GM23248 (cell line): Measurements from ENCODE around the gene CLK2. TPM values are rescaled to one million over a fixed set of nuclear protein-coding genes. Genes with fewer than 3 reads are reported as not detected.

ENCODE experiments used
- DNase-seq: peaks from one replicate; pipeline ENCODE4 v3.0.0-alpha.2; 2015
- H2AFZ ChIP-seq: fragments of 200-600 bp; sonication (generic); 2 replicates; pipeline ENCODE4 v1.6.1; 2016; ENCODE audit warnings: antibody characterized with exemption
- H3F3A ChIP-seq: fragments of 200-600 bp; sonication (generic); 2 replicates; pipeline ENCODE4 v1.6.1; 2016; ENCODE audit warnings: mild to moderate bottlenecking, antibody characterized with exemption, mixed run types; ENCODE audit not compliant: insufficient read depth
- H3K27ac ChIP-seq: fragments of 200-600 bp; sonication (generic); 2 replicates; pipeline ENCODE4 v1.5.1; 2016; ENCODE audit warnings: mild to moderate bottlenecking
- H3K27me3 ChIP-seq: fragments of 200-600 bp; sonication (generic); replicated peaks from 2 replicates; pipeline ENCODE4 v1.6.1; 2016; ENCODE audit warnings: mild to moderate bottlenecking; ENCODE audit not compliant: insufficient read depth
- H3K36me3 ChIP-seq: fragments of 200-600 bp; sonication (generic); 2 replicates; pipeline ENCODE4 v1.6.1; 2016; ENCODE audit warnings: low read depth, mild to moderate bottlenecking
- H3K4me1 ChIP-seq: fragments of 200-600 bp; sonication (generic); 2 replicates; pipeline ENCODE4 v1.6.1; 2016; ENCODE audit warnings: mild to moderate bottlenecking; ENCODE audit not compliant: insufficient read depth
- H3K4me2 ChIP-seq: fragments of 200-600 bp; sonication (generic); one replicate; pipeline ENCODE4 v1.6.1; 2016; ENCODE audit warnings: mild to moderate bottlenecking; ENCODE audit not compliant: unreplicated experiment
- H3K4me3 ChIP-seq: fragments of 200-600 bp; sonication (generic); 2 replicates; pipeline ENCODE4 v1.5.1; 2016; ENCODE audit warnings: mild to moderate bottlenecking
- H3K79me2 ChIP-seq: fragments of 200-600 bp; sonication (generic); 2 replicates; pipeline ENCODE4 v1.6.1; 2016; ENCODE audit warnings: mild to moderate bottlenecking; ENCODE audit not compliant: insufficient read depth
- H3K9ac ChIP-seq: fragments of 200-600 bp; sonication (generic); 2 replicates; pipeline ENCODE4 v1.6.1; 2016; ENCODE audit warnings: mild to moderate bottlenecking
- H3K9me2 ChIP-seq: fragments of 200-600 bp; sonication (generic); 2 replicates; pipeline ENCODE4 v1.6.1; 2016; ENCODE audit warnings: mixed run types, mild to moderate bottlenecking, moderate library complexity; ENCODE audit not compliant: insufficient read depth
- H3K9me3 ChIP-seq: fragments of 200-600 bp; sonication (generic); one replicate; pipeline ENCODE4 v1.6.1; 2017; ENCODE audit warnings: low read depth
- H4K20me1 ChIP-seq: fragments of 200-600 bp; sonication (generic); 2 replicates; pipeline ENCODE4 v1.6.0; 2016; ENCODE audit not compliant: insufficient read depth
- EZH2 ChIP-seq: fragments of 200-600 bp; sonication (generic); IDR thresholded peaks from 2 replicates; pipeline ENCODE4 v1.6.1; 2018; ENCODE audit warnings: antibody characterized with exemption, mild to moderate bottlenecking; ENCODE audit not compliant: insufficient read depth, poor library complexity, severe bottlenecking
- EZH2phosphoT487 ChIP-seq: fragments of 200-600 bp; sonication (generic); IDR thresholded peaks from 2 replicates; pipeline ENCODE4 v1.6.1; 2018; ENCODE audit warnings: antibody characterized with exemption, moderate library complexity, mild to moderate bottlenecking, low read depth; ENCODE audit not compliant: insufficient read depth
- WGBS, 2 experiments: methylation state at CpG; one replicate each; pipeline ENCODE4 v1.1.6; 2015 to 2017; ENCODE audit warnings: low lambda C conversion rate in 2 of 2, low coverage in 1 of 2; ENCODE audit errors: missing lambda C conversion rate in 2 of 2; 5-methylcytosine and 5-hydroxymethylcytosine counted together
- in situ Hi-C: fragments of 300-500 bp; cut with MboI; formaldehyde crosslinking; loops from 2 replicates; pipeline ENCODE4 v1.15.0; 2020
- polyA plus RNA-seq: library from polyadenylated mRNA; unstranded; fragments of >200 nt; fragmentation: Nextera tagmentation; extraction: Ambion mirVana; gene quantifications from 2 replicates; pipeline ENCODE4 v1.2.1, GENCODE V29; 2016
- total RNA-seq: library from RNA; depleted of rRNA; stranded (reverse); fragments of >200 nt; shearing (Covaris generic); gene quantifications from 2 replicates; pipeline ENCODE4 v1.2.3, GENCODE V29; 2014

The CLK2 gene
- total and polyA plus RNA-seq, 2 experiments from 2014 or later, result 10.4 to 16.8 TPM

DNA sequence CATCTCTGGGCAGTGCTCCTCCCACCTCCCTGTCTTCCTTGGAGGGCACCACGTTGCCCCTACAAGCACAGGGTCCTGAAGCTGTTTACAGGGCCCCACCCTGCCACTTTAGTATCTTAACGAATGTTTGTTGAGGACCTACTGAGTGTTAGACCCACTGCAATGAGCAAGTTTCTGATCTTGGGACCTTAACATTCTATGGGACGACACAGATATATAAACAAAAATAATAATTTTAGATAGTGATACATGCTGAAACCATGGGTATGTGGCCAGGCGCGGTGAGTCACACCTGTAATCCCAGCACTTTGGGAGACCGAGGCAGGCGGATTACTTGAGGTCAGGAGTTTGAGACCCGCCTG, 28.2 kb downstream of the CLK2 start:
- Histone ChIP-seq H3K36me3 (no peaks in the 10 kb centered on the region), H3K27ac (peak overlapping the region; percentile 91), H3K4me2 (peak overlapping the region; percentile 74), H3K79me2 (peaks cover 18% of the 10 kb centered on the region), H3K4me1 (peaks cover 20% of the 10 kb centered on the region), H3K4me3 (peak overlapping the region; percentile 81), H3F3A (peaks cover 29% of the 10 kb centered on the region), H3K9me3 (no peaks in the 10 kb centered on the region), H4K20me1 (no peaks in the 10 kb centered on the region), H2AFZ (peak overlapping the region; percentile 84), H3K9me2 (no peaks in the 10 kb centered on the region), H3K27me3 (no peaks in the 10 kb centered on the region), H3K9ac (peak overlapping the region; percentile 89)
- in situ Hi-C loops, result no loop called here
- 63 to 68% methylated on average over 8 of the region's 8 CpGs for WGBS, 2 experiments
- DNase-seq, result no peak
- TF ChIP-seq EZH2phosphoT487, result no peak
- TF ChIP-seq EZH2, result no peak

DNA sequence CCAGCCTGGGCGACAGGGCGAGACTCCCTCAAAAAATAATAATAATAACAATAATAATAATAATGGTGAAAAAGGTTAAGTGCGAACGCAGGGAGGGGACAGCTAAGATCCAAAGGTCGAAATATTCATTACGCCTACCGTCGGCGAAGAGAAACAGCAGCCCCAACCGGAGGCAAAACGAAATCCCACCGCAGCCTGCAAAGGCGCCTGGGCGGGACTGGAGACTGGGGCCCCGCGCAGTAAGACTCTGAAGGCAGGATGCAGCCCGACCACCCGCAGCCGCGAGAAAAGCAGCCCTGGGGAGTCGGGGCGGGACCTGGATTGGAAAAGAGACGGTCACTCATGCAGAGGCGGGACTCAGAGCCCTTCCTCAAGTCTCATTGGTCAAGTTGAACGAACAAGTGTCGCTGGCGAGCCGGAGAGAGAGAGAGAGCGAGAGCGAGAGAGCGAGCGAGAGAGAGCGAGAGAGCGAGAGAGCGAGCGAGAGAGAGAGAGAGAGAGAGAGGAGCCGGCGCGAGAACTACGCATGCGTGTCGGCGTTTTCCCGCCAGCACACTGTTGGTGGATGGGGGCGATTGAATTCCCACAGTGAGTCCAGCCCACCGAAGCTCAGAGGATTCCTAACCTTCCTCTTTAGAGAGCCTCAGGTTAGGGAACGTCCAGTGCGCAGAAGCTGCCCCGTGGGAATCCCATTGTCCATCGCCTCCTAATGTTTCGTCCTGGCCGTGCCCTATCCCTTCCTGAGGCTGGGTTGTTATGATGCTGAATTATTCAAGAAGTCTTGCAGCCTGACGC, 28.7 kb downstream of the CLK2 start:
- Histone ChIP-seq H3F3A (peaks cover 29% of the 10 kb centered on the region), H3K79me2 (peaks cover 18% of the 10 kb centered on the region), H3K4me1 (peaks cover 20% of the 10 kb centered on the region), H2AFZ (peak overlapping the region; percentile 84), H3K9me2 (no peaks in the 10 kb centered on the region), H3K4me2 (peak overlapping the region; percentile 81), H3K9me3 (no peaks in the 10 kb centered on the region), H3K4me3 (peak overlapping the region; percentile 81), H3K36me3 (no peaks in the 10 kb centered on the region), H4K20me1 (no peaks in the 10 kb centered on the region), H3K9ac (peak overlapping the region; percentile 89), H3K27ac (peak overlapping the region; percentile 91), H3K27me3 (no peaks in the 10 kb centered on the region)
- DNase-seq, result peak; percentile 99
- in situ Hi-C loops, result no loop called here
- no peak for TF ChIP-seq EZH2phosphoT487
- TF ChIP-seq EZH2, result no peak
- 1 to 2% methylated on average over 44 to 53 of the region's 53 CpGs for WGBS, 2 experiments

- no peak overlapping the region for H2AFZ ChIP-seq
- H3K36me3 ChIP-seq, result no peaks in the 10 kb centered on the region
- WGBS, 2 experiments, result 56 to 75% methylated on average over 3 of the region's 3 CpGs
- in situ Hi-C loops, result no loop called here
- H3K4me2 ChIP-seq, result peak overlapping the region; percentile 81
- peaks cover 18% of the 10 kb centered on the region for H3K79me2 ChIP-seq
- peaks cover 29% of the 10 kb centered on the region for H3F3A ChIP-seq
- no peaks in the 10 kb centered on the region for H4K20me1 ChIP-seq
- peaks cover 20% of the 10 kb centered on the region for H3K4me1 ChIP-seq
- H3K9me2 ChIP-seq, result no peaks in the 10 kb centered on the region
- peak overlapping the region; percentile 81 for H3K4me3 ChIP-seq
- H3K9ac ChIP-seq, result peak overlapping the region; percentile 89
- DNase-seq, result peak; percentile 16
- TF ChIP-seq EZH2phosphoT487 (no peak), EZH2 (no peak)
- H3K27me3 ChIP-seq, result no peaks in the 10 kb centered on the region
- H3K27ac ChIP-seq, result peak overlapping the region; percentile 91
- H3K9me3 ChIP-seq, result no peaks in the 10 kb centered on the region
Measured at GRCh38 chr1:155242805-155243358, 30.4 kb downstream of the CLK2 start.

- Histone ChIP-seq H3K4me1 (peaks cover 20% of the 10 kb centered on the region), H3K27ac (peak overlapping the region; percentile 26), H3K9me3 (no peaks in the 10 kb centered on the region), H3K9me2 (no peaks in the 10 kb centered on the region), H4K20me1 (no peaks in the 10 kb centered on the region), H3K36me3 (no peaks in the 10 kb centered on the region), H3K9ac (no peak overlapping the region), H3K4me3 (no peak overlapping the region), H3K4me2 (peak overlapping the region; percentile 87), H3F3A (peaks cover 29% of the 10 kb centered on the region), H2AFZ (peak overlapping the region; percentile 81), H3K27me3 (no peaks in the 10 kb centered on the region), H3K79me2 (peaks cover 18% of the 10 kb centered on the region)
- TF ChIP-seq EZH2phosphoT487 (no peak), EZH2 (no peak)
- in situ Hi-C loops, result no loop called here
- peak; percentile 57 for DNase-seq
- 34 to 44% methylated on average over 4 of the region's 4 CpGs for WGBS, 2 experiments
Measured at GRCh38 chr1:155241841-155242264, 31.5 kb downstream of the CLK2 start.
